Osteocyte (in vitro differentiated cells): ENCODE measurements around the gene EBF4. TPM values are rescaled to one million over a fixed set of nuclear protein-coding genes. Genes with fewer than 3 reads are reported as not detected.
"Not testable (repeated sequence)": the region's sequence is repeated elsewhere in the genome, so short reads cannot be mapped to it uniquely, and the experiment has no call there.

Experiments
- DNase-seq: peaks from one replicate; pipeline ENCODE4 v3.0.0; 2021; ENCODE audit warnings: mixed read lengths; ENCODE audit not compliant: unreplicated experiment; ENCODE audit errors: extremely low spot score
- H3K27ac Mint-ChIP-seq: one replicate; pipeline ENCODE4 v1.8.0; 2021; ENCODE audit warnings: mild to moderate bottlenecking, mixed read lengths; ENCODE audit not compliant: unreplicated experiment
- H3K27me3 Mint-ChIP-seq: one replicate; pipeline ENCODE4 v1.8.0; 2021; ENCODE audit warnings: mixed read lengths; ENCODE audit not compliant: unreplicated experiment
- H3K36me3 Mint-ChIP-seq: one replicate; pipeline ENCODE4 v1.8.0; 2021; ENCODE audit warnings: mixed read lengths; ENCODE audit not compliant: unreplicated experiment
- H3K4me1 Mint-ChIP-seq: one replicate; pipeline ENCODE4 v1.8.0; 2021; ENCODE audit warnings: mixed read lengths; ENCODE audit not compliant: unreplicated experiment
- H3K4me3 Mint-ChIP-seq: one replicate; pipeline ENCODE4 v1.8.0; 2021; ENCODE audit warnings: mild to moderate bottlenecking, moderate library complexity, mixed read lengths; ENCODE audit not compliant: unreplicated experiment
- H3K9me3 Mint-ChIP-seq: one replicate; pipeline ENCODE4 v1.8.0; 2021; ENCODE audit warnings: mixed read lengths; ENCODE audit not compliant: unreplicated experiment
- microRNA-seq: library from miRNA; unstranded; fragments of <30 nt; microRNA quantifications from one replicate; pipeline ENCODE4 v1.1.0, GENCODE V29; 2020; ENCODE audit not compliant: unreplicated experiment
- total RNA-seq: library from RNA; stranded (reverse); gene quantifications from 2 replicates; pipeline ENCODE4 v1.2.1, GENCODE V29; 2021
- TF ChIP-seq, protein P1 (sequence below): fragments of 200-600 bp; sonication (generic); IDR thresholded peaks from 2 replicates; pipeline ENCODE4 v1.5.0; 2021; ENCODE audit warnings: antibody characterized with exemption, mild to moderate bottlenecking, moderate library complexity

The EBF4 gene
- total RNA-seq, 1 donor from 2014 or later = 12.8 TPM

DNA sequence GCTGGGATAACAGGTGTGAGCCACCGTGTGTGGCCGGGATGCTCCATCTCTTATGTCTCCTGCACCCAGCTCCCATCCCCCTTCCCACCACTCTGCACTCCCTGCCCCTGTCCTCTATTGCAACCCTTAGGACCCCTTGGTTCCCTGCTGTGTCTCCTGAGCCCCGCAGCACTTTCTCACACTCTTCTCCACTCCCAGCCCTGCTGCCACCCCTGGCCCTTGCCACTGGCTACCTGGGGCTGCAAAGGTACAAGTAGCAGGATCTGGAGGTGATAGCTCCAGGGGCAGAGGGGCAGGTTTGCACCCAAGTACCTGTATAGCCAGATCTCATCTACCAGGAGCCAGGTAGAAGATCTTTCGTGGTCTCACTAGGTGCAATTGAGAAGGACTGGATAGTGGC, 114.4 kb downstream of the EBF4 start:
- H3K27ac Mint-ChIP-seq = no peak overlapping the region
- peaks cover 7% of the 10 kb centered on the region for H3K9me3 Mint-ChIP-seq
- H3K4me1 Mint-ChIP-seq = peaks cover 9% of the 10 kb centered on the region
- H3K27me3 Mint-ChIP-seq = peaks cover 32% of the 10 kb centered on the region
- peak; percentile 73 for DNase-seq
- peaks cover 6% of the 10 kb centered on the region for H3K36me3 Mint-ChIP-seq
- no peak overlapping the region for H3K4me3 Mint-ChIP-seq
- TF ChIP-seq, protein P1, sequence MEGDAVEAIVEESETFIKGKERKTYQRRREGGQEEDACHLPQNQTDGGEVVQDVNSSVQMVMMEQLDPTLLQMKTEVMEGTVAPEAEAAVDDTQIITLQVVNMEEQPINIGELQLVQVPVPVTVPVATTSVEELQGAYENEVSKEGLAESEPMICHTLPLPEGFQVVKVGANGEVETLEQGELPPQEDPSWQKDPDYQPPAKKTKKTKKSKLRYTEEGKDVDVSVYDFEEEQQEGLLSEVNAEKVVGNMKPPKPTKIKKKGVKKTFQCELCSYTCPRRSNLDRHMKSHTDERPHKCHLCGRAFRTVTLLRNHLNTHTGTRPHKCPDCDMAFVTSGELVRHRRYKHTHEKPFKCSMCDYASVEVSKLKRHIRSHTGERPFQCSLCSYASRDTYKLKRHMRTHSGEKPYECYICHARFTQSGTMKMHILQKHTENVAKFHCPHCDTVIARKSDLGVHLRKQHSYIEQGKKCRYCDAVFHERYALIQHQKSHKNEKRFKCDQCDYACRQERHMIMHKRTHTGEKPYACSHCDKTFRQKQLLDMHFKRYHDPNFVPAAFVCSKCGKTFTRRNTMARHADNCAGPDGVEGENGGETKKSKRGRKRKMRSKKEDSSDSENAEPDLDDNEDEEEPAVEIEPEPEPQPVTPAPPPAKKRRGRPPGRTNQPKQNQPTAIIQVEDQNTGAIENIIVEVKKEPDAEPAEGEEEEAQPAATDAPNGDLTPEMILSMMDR = no peak

DNA sequence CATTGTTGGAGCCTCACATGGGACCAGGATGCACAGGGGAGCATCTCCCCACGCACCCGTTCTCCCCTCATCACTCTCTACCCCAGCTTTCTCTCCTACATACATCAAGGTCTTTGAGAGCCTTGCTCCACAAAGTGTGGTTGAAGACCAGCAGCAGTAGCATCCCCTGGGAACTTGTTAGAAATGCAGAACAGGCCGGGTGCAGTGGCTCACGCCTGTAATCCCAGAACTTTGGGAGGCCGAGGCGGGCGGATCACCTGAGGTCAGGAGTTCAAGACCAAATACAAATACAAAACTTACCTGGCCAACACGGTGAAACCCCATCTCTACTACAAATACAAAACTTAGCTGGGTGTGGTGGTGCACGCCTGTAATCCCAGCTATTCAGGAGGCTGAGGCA, 115.3 kb downstream of the EBF4 start:
- not testable (repeated sequence) for H3K4me1 Mint-ChIP-seq, H3K36me3 Mint-ChIP-seq, H3K4me3 Mint-ChIP-seq, H3K27ac Mint-ChIP-seq
- peaks cover 29% of the 10 kb centered on the region for H3K27me3 Mint-ChIP-seq
- H3K9me3 Mint-ChIP-seq = peaks cover 12% of the 10 kb centered on the region
- DNase-seq = peak; percentile 62

DNA sequence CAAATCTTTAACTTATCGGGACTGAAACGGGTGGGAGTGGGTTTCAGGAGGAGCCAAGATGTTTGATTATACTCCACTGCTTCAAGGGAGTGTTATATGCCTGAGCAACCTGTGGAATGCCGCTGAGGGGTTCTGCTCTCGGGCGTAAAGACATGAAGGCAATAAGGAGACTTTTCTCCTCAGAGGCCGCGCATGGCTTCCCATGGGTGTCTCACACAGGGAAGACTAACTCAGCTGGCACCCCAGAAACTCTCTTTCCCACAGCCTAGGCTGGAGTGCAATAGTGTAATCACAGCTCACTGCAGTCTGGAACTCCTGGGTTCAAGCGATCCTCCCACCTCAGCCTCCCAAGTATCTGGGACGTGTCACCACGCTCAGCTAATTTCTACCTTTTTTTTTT, 117.1 kb downstream of the EBF4 start:
- peaks cover 16% of the 10 kb centered on the region for H3K4me1 Mint-ChIP-seq
- H3K36me3 Mint-ChIP-seq = peaks cover 6% of the 10 kb centered on the region
- H3K27me3 Mint-ChIP-seq = peaks cover 21% of the 10 kb centered on the region
- H3K9me3 Mint-ChIP-seq = peaks cover 12% of the 10 kb centered on the region
- H3K4me3 Mint-ChIP-seq = no peak overlapping the region
- DNase-seq = peak; percentile 56
- no peak overlapping the region for H3K27ac Mint-ChIP-seq
- TF ChIP-seq, protein P1 = no peak

Small RNA genes within 50 kb of the gene (microRNA-seq; reads per million reads assigned to microRNA genes)
- gene MIR1292 = 6.6 reads per million, percentile 5 among the genes with 10 or more reads in this experiment

Other genes starting within 250 kb of the EBF4 start
- 111 and 112 TPM in 2 replicates for gene SNRPB, start 222.0 kb upstream of the EBF4 start, total RNA-seq
- gene ZNF343, start 183.9 kb upstream of the EBF4 start, total RNA-seq = 10.1 and 11.4 TPM in 2 replicates
- not detected in 2 replicates for gene TMC2, start 156.2 kb upstream of the EBF4 start, total RNA-seq
- gene NOP56, start 40.1 kb upstream of the EBF4 start, total RNA-seq = 141 and 142 TPM in 2 replicates
- 78.1 and 86.6 TPM in 2 replicates for gene IDH3B, start 28.6 kb upstream of the EBF4 start, total RNA-seq
- 84.0 and 85.8 TPM in 2 replicates for gene CPXM1, start 107.8 kb downstream of the EBF4 start, total RNA-seq
- not detected in 2 replicates for gene C20orf141, start 122.2 kb downstream of the EBF4 start, total RNA-seq
- not detected in 2 replicates for gene TMEM239, start 123.6 kb downstream of the EBF4 start, total RNA-seq
- 68.3 and 80.8 TPM in 2 replicates for gene PCED1A, start 147.9 kb downstream of the EBF4 start, total RNA-seq
- 45.2 and 51.1 TPM in 2 replicates for gene VPS16, start 148.0 kb downstream of the EBF4 start, total RNA-seq
- 80.2 and 88.6 TPM in 2 replicates for gene PTPRA, start 180.7 kb downstream of the EBF4 start, total RNA-seq